HEK293 (cell line): Measurements from ENCODE around the gene GDF9.

Source experiments
- CTCF ChIA-PET: fragments of 350-600 bp; formaldehyde crosslinking; extraction: SDS; loops from one replicate; lab custom pipeline; 2021; ENCODE audit warnings: antibody characterized with exemption; lab: Yijun Ruan, JAX
- POLR2A ChIA-PET: fragments of 300-600 bp; formaldehyde crosslinking; extraction: SDS; loops from one replicate; lab custom pipeline; 2020; ENCODE audit warnings: antibody characterized with exemption, inconsistent platforms; lab: Yijun Ruan, JAX
- H3K27ac ChIP-seq: fragments of 200-500 bp; sonication (Bioruptor generic); 2 replicates; pipeline ENCODE4 v1.5.1; 2014; ENCODE audit warnings: low read depth, low read length, control low read depth, inconsistent platforms; ENCODE audit errors: extremely low read depth
- H3K36me3 ChIP-seq, 2 experiments: fragments of 200-500 bp in 1 of 2; sonication (Bioruptor generic) in 1 of 2; 1 replicate in 1 of 2; 2 replicates in 1 of 2; pipeline ENCODE4 v1.5.1; 2014 to 2017; ENCODE audit warnings: inconsistent platforms in 2 of 2, low read length in 2 of 2; ENCODE audit not compliant: control insufficient read depth in 2 of 2, insufficient read depth in 1 of 2
- H3K4me1 ChIP-seq: fragments of 200-500 bp; sonication (Bioruptor generic); 2 replicates; pipeline ENCODE4 v1.5.1; 2014; ENCODE audit warnings: mild to moderate bottlenecking, low read length, inconsistent platforms; ENCODE audit not compliant: control insufficient read depth, insufficient read depth
- H3K4me3 ChIP-seq: 2 replicates; pipeline ENCODE4 v1.5.1; 2011; ENCODE audit warnings: low read depth, mild to moderate bottlenecking, control low read depth, low read length, moderate library complexity
- H3K9me3 ChIP-seq: fragments of 200-500 bp; sonication (Bioruptor generic); 2 replicates; pipeline ENCODE4 v1.5.1; 2014; ENCODE audit warnings: low read depth, low read length, inconsistent platforms; ENCODE audit not compliant: control insufficient read depth, insufficient read depth
- ATF2 ChIP-seq: fragments of 450-650 bp; formaldehyde crosslinking; IDR thresholded peaks from 2 replicates; pipeline ENCODE4 v1.5.1; 2016; ENCODE audit warnings: missing biosample characterization, missing genetic modification characterization, low read depth
- ELK4 ChIP-seq: IDR thresholded peaks from 2 replicates; pipeline ENCODE4 v1.6.1; 2011; ENCODE audit warnings: mild to moderate bottlenecking, low read depth, low read length, borderline replicate concordance
- GLIS1 ChIP-seq: fragments of 450-650 bp; formaldehyde crosslinking; IDR thresholded peaks from 2 replicates; pipeline ENCODE4 v1.5.1; 2016; ENCODE audit warnings: missing biosample characterization, missing genetic modification characterization
- KLF17 ChIP-seq: fragments of 450-650 bp; formaldehyde crosslinking; IDR thresholded peaks from 2 replicates; pipeline ENCODE4 v1.5.1; 2016; ENCODE audit warnings: missing biosample characterization, missing genetic modification characterization
- KLF9 ChIP-seq: fragments of 450-650 bp; formaldehyde crosslinking; IDR thresholded peaks from 2 replicates; pipeline ENCODE4 v1.5.1; 2016; ENCODE audit warnings: missing biosample characterization, missing genetic modification characterization, low read depth
- MYNN ChIP-seq: fragments of 450-650 bp; formaldehyde crosslinking; IDR thresholded peaks from 2 replicates; pipeline ENCODE4 v1.5.1; 2016; ENCODE audit warnings: missing biosample characterization, missing genetic modification characterization, borderline replicate concordance
- ZBTB10 ChIP-seq: fragments of 450-650 bp; formaldehyde crosslinking; IDR thresholded peaks from 2 replicates; pipeline ENCODE4 v1.5.1; 2016; ENCODE audit warnings: missing biosample characterization, missing genetic modification characterization
- ZBTB11 ChIP-seq: fragments of 450-650 bp; formaldehyde crosslinking; conservative IDR thresholded peaks from 2 replicates; pipeline ENCODE4 v1.5.1; 2016; ENCODE audit warnings: low read depth, missing biosample characterization, missing genetic modification characterization
- ZBTB49 ChIP-seq: fragments of 450-650 bp; formaldehyde crosslinking; IDR thresholded peaks from 2 replicates; pipeline ENCODE4 v1.5.1; 2016; ENCODE audit warnings: missing biosample characterization, missing genetic modification characterization, low read depth
- ZFHX2 ChIP-seq: fragments of 450-650 bp; formaldehyde crosslinking; conservative IDR thresholded peaks from 2 replicates; pipeline ENCODE4 v1.5.1; 2016; ENCODE audit warnings: missing biosample characterization, missing genetic modification characterization
- ZNF311 ChIP-seq: fragments of 450-650 bp; formaldehyde crosslinking; IDR thresholded peaks from 2 replicates; pipeline ENCODE4 v1.5.1; 2017; ENCODE audit warnings: missing biosample characterization, missing genetic modification characterization, borderline replicate concordance
- ZNF404 ChIP-seq: fragments of 450-650 bp; formaldehyde crosslinking; IDR thresholded peaks from 2 replicates; pipeline ENCODE4 v1.5.1; 2017; ENCODE audit warnings: missing biosample characterization, missing genetic modification characterization
- ZNF561 ChIP-seq: fragments of 450-650 bp; IDR thresholded peaks from 2 replicates; pipeline ENCODE4 v1.5.1; 2018; ENCODE audit warnings: missing biosample characterization, missing genetic modification characterization, borderline replicate concordance
- ZNF621 ChIP-seq: fragments of 450-650 bp; formaldehyde crosslinking; IDR thresholded peaks from 2 replicates; pipeline ENCODE4 v1.5.1; 2017; ENCODE audit warnings: missing biosample characterization, missing genetic modification characterization

GDF9 gene

GRCh38 chr5:132876020-132876759 lies 9.9 kb upstream of the GDF9 start:
- H3K4me3 ChIP-seq, result no peak overlapping the region
- H3K9me3 ChIP-seq, result no peaks in the 10 kb centered on the region
- TF ChIP-seq ATF2 (tag by site-specific recombination), result no peak
- TF ChIP-seq ZNF621 (tag by site-specific recombination), result no peak
- no peak for TF ChIP-seq ZNF404
- TF ChIP-seq ZNF311 (tag by site-specific recombination), result no peak
- no peak for TF ChIP-seq ZBTB10 (tag by site-specific recombination)
- TF ChIP-seq ZNF561, result no peak
- TF ChIP-seq ZBTB49, result no peak
- no peak for TF ChIP-seq MYNN (tag by site-specific recombination)
- TF ChIP-seq ELK4, result no peak
- TF ChIP-seq GLIS1 (tag by site-specific recombination), result no peak
- no peak for TF ChIP-seq ZBTB11 (tag by site-specific recombination)
- no peak overlapping the region for H3K27ac ChIP-seq
- peaks cover 17 to 91% of the 10 kb centered on the region in 2 experiments for H3K36me3 ChIP-seq
- POLR2A ChIA-PET, result no interaction called here
- H3K4me1 ChIP-seq, result peaks cover 9% of the 10 kb centered on the region
- CTCF ChIA-PET, result interaction anchor here (0.5 kb wide), 1 partner anchor 696 kb away, joined by 3 read pairs; no protein-coding TSS in a partner anchor

- Histone ChIP-seq H3K4me3 (no peak overlapping the region), H3K27ac (no peak overlapping the region), H3K9me3 (no peaks in the 10 kb centered on the region), H3K4me1 (peaks cover 9% of the 10 kb centered on the region)
- POLR2A ChIA-PET, result interaction anchor here (0.6 kb wide), 1 partner anchor 303 kb away, joined by 5 read pairs; no protein-coding TSS in a partner anchor
- TF ChIP-seq ZFHX2 (tag by site-specific recombination), result no peak
- no peak for TF ChIP-seq KLF17
- TF ChIP-seq KLF9 (tag by site-specific recombination), result no peak
- TF ChIP-seq, all 188 proteins: peak for 0
- CTCF ChIA-PET, result interaction anchor here (2.5 kb wide), 1 partner anchor 9 kb away, joined by 11 read pairs; no protein-coding TSS in a partner anchor
- peaks cover 14 to 88% of the 10 kb centered on the region in 2 experiments for H3K36me3 ChIP-seq
Measured at GRCh38 chr5:132873930-132874271, 7.6 kb upstream of the GDF9 start.
